NCI-H187 treated with DMSO at 0.1 percent for 48 hours (cell line): ENCODE results near the gene PRND.
"Not testable (repeated sequence)": the region's sequence is repeated elsewhere in the genome, so short reads cannot be mapped to it uniquely, and the experiment has no call there.

ENCODE experiments used
- DNase-seq: peaks from one replicate; lab custom pipeline; 2025; lab: John Stamatoyannopoulos, UW

Gene PRND

GRCh38 chr20:4721719-4722118 lies at the start of gene PRND:
PRND (plus strand) TSS chr20:4721909; CDS start chr20:4724552, 2,643 bp downstream.
- DNase-seq: no peak

- no peak for DNase-seq
Measured at GRCh38 chr20:4672948-4673347, 48.8 kb upstream of the PRND start.

- DNase-seq: no peak
Measured at GRCh38 chr20:4673371-4674001, 48.2 kb upstream of the PRND start.

GRCh38 chr20:4674672-4675071 lies 47.0 kb upstream of the PRND start:
- no peak for DNase-seq

- DNase-seq: no peak
Measured at GRCh38 chr20:4677846-4678245, 43.9 kb upstream of the PRND start.

GRCh38 chr20:4681401-4681800 lies 40.3 kb upstream of the PRND start:
- no peak for DNase-seq

- DNase-seq: no peak
Measured at GRCh38 chr20:4681991-4682401, 39.7 kb upstream of the PRND start.

- DNase-seq: no peak
Measured at GRCh38 chr20:4682682-4683081, 39.0 kb upstream of the PRND start.

- DNase-seq: no peak
Measured at GRCh38 chr20:4683261-4683660, 38.4 kb upstream of the PRND start.

GRCh38 chr20:4684837-4685413 lies 36.8 kb upstream of the PRND start:
- no peak for DNase-seq

GRCh38 chr20:4685923-4686221 lies 35.8 kb upstream of the PRND start:
- no peak for DNase-seq

GRCh38 chr20:4688305-4688704 lies 33.4 kb upstream of the PRND start:
- no peak for DNase-seq

GRCh38 chr20:4689220-4689619 lies 32.5 kb upstream of the PRND start:
- DNase-seq: no peak

- DNase-seq: no peak
Measured at GRCh38 chr20:4691753-4692152, 30.0 kb upstream of the PRND start.

GRCh38 chr20:4694076-4694475 lies 27.6 kb upstream of the PRND start:
- no peak for DNase-seq

GRCh38 chr20:4697189-4697830 lies 24.4 kb upstream of the PRND start:
- DNase-seq: no peak

- no peak for DNase-seq
Measured at GRCh38 chr20:4697831-4698221, 23.9 kb upstream of the PRND start.

GRCh38 chr20:4699216-4699615 lies 22.5 kb upstream of the PRND start:
- DNase-seq: no peak

- no peak for DNase-seq
Measured at GRCh38 chr20:4699957-4700356, 21.8 kb upstream of the PRND start.

- no peak for DNase-seq
Measured at GRCh38 chr20:4702562-4703280, 19.0 kb upstream of the PRND start.

GRCh38 chr20:4703281-4703676 lies 18.4 kb upstream of the PRND start:
- DNase-seq: no peak

- DNase-seq: not testable (repeated sequence)
Measured at GRCh38 chr20:4706941-4707340, 14.8 kb upstream of the PRND start.

- no peak for DNase-seq
Measured at GRCh38 chr20:4708036-4708435, 13.7 kb upstream of the PRND start.
